Aorta (tissue), 5 donors: ENCODE measurements around the gene ARMC9. TPM values are rescaled to one million over a fixed set of nuclear protein-coding genes. Genes with fewer than 3 reads are reported as not detected.

Experiments used
- ATAC-seq: fragments of 200-7000 bp; cut with Tn5 transposase; one replicate; pipeline ENCODE4 v1.9.1; 2022; ENCODE audit warnings: moderate library complexity; ENCODE audit not compliant: low FRiP score
- DNase-seq, 2 donors: peaks; one replicate each; pipeline ENCODE4 v3.0.0-alpha.2; 2020
- H3K27ac ChIP-seq, 2 donors: one replicate each; pipeline ENCODE4 v1.5.1; 2013; ENCODE audit warnings: low read length in 2 of 2, mild to moderate bottlenecking in 2 of 2, moderate library complexity in 2 of 2, control low read depth in 1 of 2, inconsistent platforms in 1 of 2, low read depth in 1 of 2
- H3K27me3 ChIP-seq, 2 donors: one replicate each; pipeline ENCODE4 v1.6.1; 2013; ENCODE audit warnings: control low read depth in 1 of 2, low read length in 1 of 2, mild to moderate bottlenecking in 1 of 2, moderate library complexity in 1 of 2; ENCODE audit not compliant: insufficient read depth in 2 of 2, control insufficient read depth in 1 of 2
- H3K36me3 ChIP-seq, 2 donors: one replicate each; pipeline ENCODE4 v1.6.1; 2013; ENCODE audit warnings: control low read depth in 1 of 2, low read length in 1 of 2, mild to moderate bottlenecking in 1 of 2; ENCODE audit not compliant: insufficient read depth in 2 of 2, control insufficient read depth in 1 of 2
- H3K4me1 ChIP-seq, 2 donors: one replicate each; pipeline ENCODE4 v1.6.1; 2013; ENCODE audit warnings: low read length in 2 of 2, control low read depth in 1 of 2, mild to moderate bottlenecking in 1 of 2, moderate library complexity in 1 of 2; ENCODE audit not compliant: insufficient read depth in 2 of 2, control insufficient read depth in 1 of 2
- H3K4me3 ChIP-seq, 2 donors: one replicate each; pipeline ENCODE4 v1.5.1; 2013; ENCODE audit warnings: low read length in 2 of 2, control low read depth in 1 of 2, mild to moderate bottlenecking in 1 of 2
- H3K9me3 ChIP-seq: one replicate; pipeline ENCODE4 v1.6.1; 2013; ENCODE audit warnings: mild to moderate bottlenecking, low read length; ENCODE audit not compliant: control insufficient read depth
- WGBS, 2 donors: extraction: QIAGEN DNeasy Blood & Tissue Kit; methylation state at CpG; one replicate each; pipeline ENCODE4 v1.1.7; 2013; 5-methylcytosine and 5-hydroxymethylcytosine counted together
- intact Hi-C, 2 donors: fragments of 100-400 bp; cut with DNase I; formaldehyde crosslinking; loops; one replicate each; pipeline versions ENCODE4 v1.14.2 to v1.15.0; 2022
- polyA plus RNA-seq, 2 donors: library from polyadenylated mRNA; stranded (reverse); fragments of 200-250 nt; gene quantifications; one replicate each; pipeline ENCODE4 v1.2.3, GENCODE V29; 2013
- total RNA-seq, 2 donors: library from RNA; stranded (reverse); fragmentation: NEBNext Ultra II Directional; extraction: Animal tissue kit (Norgen Biotek cat#: 25700); gene quantifications; one replicate each; pipeline ENCODE4 v1.2.1, GENCODE V29; 2021
- donor health status: healthy with polysubstance abuse.
- donor health status: Bipolar disorder and iron deficiency.
- donor health status: DM: no; HTN: no; CAD: no.
- donor health status: DM: no; HTN: no; CAD: no.
- donor health status: DM: yes; HTN: yes; CAD: no.

Gene ARMC9
- total and polyA plus RNA-seq, 4 donors: 6.9 to 86.8 (median 30.6) TPM

DNA sequence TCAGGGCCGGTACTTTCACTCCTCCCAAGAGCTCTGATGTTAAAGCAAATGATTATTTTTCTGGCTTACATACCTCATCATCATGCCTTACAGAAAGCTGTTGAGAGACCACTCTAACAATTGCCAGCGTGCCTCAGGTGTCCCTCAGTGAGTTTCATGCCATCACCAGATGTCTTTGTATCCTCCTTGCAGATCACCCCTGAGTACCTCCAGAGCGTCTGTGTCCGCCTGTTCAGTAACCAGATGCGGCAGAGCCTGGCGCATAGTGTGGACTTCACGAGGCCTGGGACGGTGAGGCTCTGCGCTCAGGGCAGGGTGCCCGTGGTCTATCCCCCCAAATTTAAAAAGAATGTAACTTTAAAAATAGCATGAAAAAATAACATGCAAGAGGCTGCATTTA, 41.3 kb downstream of the ARMC9 start:
- 90 to 93% methylated on average over 10 of the region's 10 CpGs for WGBS, 2 donors
- Histone ChIP-seq H3K27me3 (no peaks in the 10 kb centered on the region), H3K9me3 (no peaks in the 10 kb centered on the region), H3K4me1 (no peaks in the 10 kb centered on the region), H3K27ac (no peak overlapping the region), H3K36me3 (peaks cover 0 to 13% of the 10 kb centered on the region in 2 donors), H3K4me3 (no peak overlapping the region)
- intact Hi-C loops: no loop called here
- ATAC-seq (no peak), DNase-seq (no peak)

DNA sequence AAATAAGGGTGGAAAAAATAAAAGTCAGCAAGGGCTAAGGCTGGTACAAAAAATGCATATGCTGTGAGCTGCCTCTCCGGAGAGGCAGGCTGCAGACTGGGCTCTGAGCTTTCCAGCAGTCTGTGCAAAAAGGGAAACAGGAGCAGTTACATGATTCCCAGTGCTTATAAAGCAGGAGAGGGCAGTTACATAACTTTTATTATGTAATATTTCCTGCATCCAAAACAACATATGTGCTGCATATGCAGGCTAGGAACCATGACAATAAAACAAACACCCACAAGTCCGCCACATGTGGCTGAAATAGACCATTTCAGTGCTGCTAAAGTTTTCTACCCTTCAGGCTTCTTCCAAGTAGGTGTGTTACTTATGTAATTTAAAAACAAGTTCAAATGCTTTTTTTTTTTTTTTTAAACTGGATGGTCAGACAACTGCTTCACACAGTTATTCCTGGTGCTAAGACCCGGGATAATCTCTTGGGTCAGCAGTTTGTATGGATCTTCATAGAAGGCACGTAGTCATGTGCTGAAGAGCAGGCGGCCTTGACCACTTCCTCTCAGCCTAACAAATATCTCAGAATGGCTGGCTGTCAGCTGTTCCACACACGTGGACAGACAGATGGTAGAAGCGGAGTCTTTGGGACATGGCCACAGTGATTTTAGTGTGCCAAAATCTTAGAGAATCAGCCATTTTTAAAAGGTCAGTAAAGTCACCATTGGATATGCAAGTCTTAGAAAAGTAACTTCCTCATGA, 43.5 kb downstream of the ARMC9 start:
- no peaks in the 10 kb centered on the region for H3K4me1 ChIP-seq
- no peak overlapping the region for H3K4me3 ChIP-seq
- ATAC-seq (no peak), DNase-seq (peak in 1 of 2 donors; percentile 82)
- no peaks in the 10 kb centered on the region for H3K27me3 ChIP-seq
- intact Hi-C loops: no loop called here
- H3K36me3 ChIP-seq: peaks cover 0 to 11% of the 10 kb centered on the region in 2 donors
- no peak overlapping the region for H3K27ac ChIP-seq
- WGBS, 2 donors: 86 to 88% methylated on average over 7 of the region's 7 CpGs
- no peaks in the 10 kb centered on the region for H3K9me3 ChIP-seq

DNA sequence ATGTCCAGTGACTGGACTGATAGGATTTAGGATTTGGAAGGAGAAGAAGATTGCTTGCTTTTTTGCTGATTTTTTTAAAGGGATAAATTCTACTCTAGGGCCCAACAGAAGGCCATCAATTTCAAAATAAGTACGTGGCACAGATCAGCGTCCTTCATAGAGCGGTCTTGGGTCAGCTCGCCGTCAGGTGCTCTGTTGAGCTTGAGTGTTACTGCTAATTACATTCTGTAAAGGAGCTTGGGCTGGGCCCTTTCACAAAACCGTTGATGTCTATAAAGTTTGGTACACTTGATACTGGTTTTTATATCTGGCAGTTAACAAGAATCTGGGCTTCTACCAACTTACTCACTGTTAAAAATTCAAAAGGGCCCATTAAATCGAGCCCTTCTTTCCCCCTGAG, 45.4 kb downstream of the ARMC9 start:
- DNase-seq (no peak), ATAC-seq (no peak)
- Histone ChIP-seq H3K4me3 (no peak overlapping the region), H3K9me3 (no peaks in the 10 kb centered on the region), H3K36me3 (peaks cover 0 to 10% of the 10 kb centered on the region in 2 donors), H3K27ac (no peak overlapping the region), H3K27me3 (no peaks in the 10 kb centered on the region), H3K4me1 (no peaks in the 10 kb centered on the region)
- 89 to 90% methylated on average over 7 of the region's 7 CpGs for WGBS, 2 donors
- intact Hi-C loops: no loop called here

DNA sequence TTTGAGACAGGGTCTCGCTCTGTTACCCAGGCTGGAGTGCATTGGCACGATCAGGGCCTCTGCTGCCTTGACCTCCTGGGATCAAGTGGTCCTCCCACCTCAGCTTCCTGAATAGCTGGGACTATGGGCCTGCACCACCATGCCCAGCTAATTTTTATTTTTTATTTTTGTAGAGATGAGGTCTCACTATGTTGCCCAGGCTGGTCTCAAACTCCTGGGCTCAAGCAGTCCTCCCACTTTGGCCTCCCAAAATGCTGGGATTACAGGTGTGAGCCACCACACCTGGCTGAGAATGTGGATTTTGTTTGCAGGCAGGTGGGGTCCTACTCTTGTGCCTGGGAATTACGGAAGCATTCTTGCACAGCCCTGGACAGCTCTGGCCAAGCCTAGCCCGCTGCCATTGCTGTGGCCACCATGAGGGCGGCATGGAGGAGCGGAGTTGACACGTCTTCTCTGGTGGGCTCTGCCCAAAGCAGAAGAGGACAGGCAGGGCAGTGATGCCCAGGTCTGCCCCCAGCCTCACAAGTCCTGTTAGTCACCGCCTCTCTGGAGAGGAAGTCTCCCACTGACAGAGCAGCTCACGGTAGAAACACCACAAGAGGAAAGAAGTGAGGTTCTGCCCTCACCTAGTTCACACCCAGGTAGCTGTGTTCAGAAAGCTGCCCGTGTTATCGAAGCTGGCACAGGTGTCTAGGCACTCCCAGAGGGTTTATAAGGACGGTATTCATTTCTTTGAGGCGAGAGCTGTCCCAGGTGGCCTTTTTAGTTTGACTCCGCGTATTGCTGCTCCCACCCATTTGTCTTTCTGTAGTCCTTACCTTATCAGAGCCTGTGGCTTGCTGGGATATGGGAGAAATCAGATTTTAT, 46.2 kb downstream of the ARMC9 start:
- intact Hi-C loops: no loop called here
- WGBS, 2 donors: 91 to 92% methylated on average over 15 of the region's 15 CpGs
- ATAC-seq: no peak

DNA sequence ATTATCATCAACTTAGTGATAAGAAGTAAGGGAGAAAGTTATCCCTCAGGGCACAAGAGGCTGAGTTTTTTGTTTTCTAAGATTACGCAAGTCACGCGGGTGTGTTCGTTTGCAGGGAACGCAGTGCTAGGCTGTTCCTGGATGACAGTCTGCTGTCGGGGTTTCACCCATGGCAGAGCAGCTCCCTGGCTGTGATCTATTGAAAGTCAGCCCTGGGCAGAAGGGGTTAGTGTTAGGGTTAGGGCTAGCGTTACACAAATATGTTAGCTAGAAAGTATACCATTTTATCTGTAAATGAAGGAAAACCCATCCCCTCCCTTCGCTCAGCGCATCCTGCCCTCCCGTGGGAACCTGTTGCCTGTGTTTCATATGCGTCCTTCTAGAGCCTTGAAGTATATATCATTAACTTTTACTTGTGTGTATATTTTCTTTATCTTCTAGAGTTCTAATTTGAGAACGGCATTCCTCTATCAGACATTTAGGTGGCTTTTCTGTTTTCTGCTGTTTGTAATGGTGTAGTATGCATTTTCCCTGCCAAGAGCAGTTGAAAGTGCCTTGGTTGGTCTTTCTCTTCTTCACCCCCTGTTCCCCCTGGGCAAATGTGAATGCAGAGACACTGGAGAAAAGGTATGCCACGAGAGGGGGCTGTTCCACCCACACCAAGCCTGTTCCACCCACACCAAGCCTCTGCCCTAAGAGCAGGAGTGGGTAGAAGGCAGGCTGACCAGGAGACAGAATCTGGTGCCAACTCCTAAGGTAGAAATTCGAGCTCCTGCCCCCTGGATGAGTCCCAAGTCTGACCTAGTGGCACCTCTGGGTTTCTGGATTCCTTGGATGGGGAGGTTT, 47.0 kb downstream of the ARMC9 start:
- intact Hi-C loops: no loop called here
- H3K4me1 ChIP-seq: no peaks in the 10 kb centered on the region
- no peaks in the 10 kb centered on the region for H3K27me3 ChIP-seq
- ATAC-seq (no peak), DNase-seq (no peak)
- peaks cover 0 to 2% of the 10 kb centered on the region in 2 donors for H3K36me3 ChIP-seq
- H3K27ac ChIP-seq: no peak overlapping the region
- no peak overlapping the region for H3K4me3 ChIP-seq
- 80 to 82% methylated on average over 14 of the region's 14 CpGs for WGBS, 2 donors
- H3K9me3 ChIP-seq: no peaks in the 10 kb centered on the region

More for the DNA sequence above, 46.2 kb downstream of the ARMC9 start:
- Histone ChIP-seq H3K27ac (no peak overlapping the region), H3K36me3 (peaks cover 0 to 5% of the 10 kb centered on the region in 2 donors), H3K4me1 (no peaks in the 10 kb centered on the region), H3K27me3 (no peaks in the 10 kb centered on the region), H3K9me3 (no peaks in the 10 kb centered on the region), H3K4me3 (no peak overlapping the region)
- DNase-seq: no peak

DNA sequence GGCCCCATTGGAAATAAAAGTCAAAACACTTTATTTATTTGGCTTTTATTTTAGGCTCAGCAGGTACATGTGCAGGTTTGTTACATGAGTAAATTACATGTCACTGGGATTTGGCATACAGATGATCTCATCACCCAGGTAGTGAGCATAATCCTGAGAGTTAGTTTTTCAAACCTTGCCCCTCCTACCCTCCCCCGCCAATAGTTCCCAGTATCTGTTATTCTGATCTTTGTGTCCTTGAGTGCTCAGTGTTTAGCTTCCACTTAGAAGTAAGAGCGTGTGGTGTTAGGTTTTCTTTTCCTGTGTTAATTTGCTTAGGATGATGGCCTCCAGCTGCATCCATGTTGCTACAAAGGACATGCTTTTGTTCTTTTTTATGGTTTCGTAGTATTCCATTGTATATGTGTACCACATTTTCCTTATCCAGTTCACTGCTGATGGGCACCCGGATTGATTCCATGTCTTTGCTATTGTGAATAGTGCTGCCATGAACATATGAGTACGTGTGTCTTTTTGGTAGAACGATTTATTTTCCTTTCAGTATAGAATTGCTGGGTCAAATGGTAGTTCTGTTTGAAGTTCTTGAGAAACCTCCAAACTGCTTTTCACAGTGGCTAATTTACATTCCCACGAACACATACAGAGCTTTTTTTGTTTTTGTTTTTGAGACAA, 47.9 kb downstream of the ARMC9 start:
- ATAC-seq: no peak
- DNase-seq: no peak
- intact Hi-C loops: no loop called here
- WGBS, 2 donors: 95 to 96% methylated on average over 7 of the region's 7 CpGs
- Histone ChIP-seq H3K27ac (no peak overlapping the region), H3K4me1 (no peaks in the 10 kb centered on the region), H3K27me3 (no peaks in the 10 kb centered on the region), H3K36me3 (peaks cover 0 to 2% of the 10 kb centered on the region in 2 donors), H3K9me3 (no peaks in the 10 kb centered on the region), H3K4me3 (no peak overlapping the region)

DNA sequence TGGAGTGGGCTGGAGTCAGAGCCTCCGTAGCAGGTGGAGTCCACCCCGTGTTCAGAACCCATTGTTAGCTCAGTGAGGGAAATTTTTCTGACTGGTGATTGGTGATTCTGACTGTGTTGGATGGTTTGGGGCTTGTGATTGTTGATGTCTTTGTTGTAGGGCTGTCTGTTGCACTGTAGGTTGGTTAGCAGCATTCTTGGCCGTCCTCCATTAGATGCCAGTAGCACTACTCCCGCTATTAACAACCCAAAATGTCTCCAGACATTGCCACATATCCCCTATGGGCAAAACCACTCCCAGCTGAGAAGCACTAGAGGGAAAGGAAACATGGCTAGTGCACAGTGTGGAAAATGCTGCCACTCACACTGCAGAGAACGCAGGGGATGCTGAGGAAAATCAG, 51.7 kb downstream of the ARMC9 start:
- Histone ChIP-seq H3K4me1 (no peaks in the 10 kb centered on the region), H3K27ac (no peak overlapping the region), H3K36me3 (peaks cover 0 to 2% of the 10 kb centered on the region in 2 donors), H3K9me3 (no peaks in the 10 kb centered on the region), H3K4me3 (no peak overlapping the region), H3K27me3 (no peaks in the 10 kb centered on the region)
- intact Hi-C loops: no loop called here
- no peak for DNase-seq
- 92% methylated on average over 5 of the region's 5 CpGs for WGBS, 2 donors
- no peak for ATAC-seq

DNA sequence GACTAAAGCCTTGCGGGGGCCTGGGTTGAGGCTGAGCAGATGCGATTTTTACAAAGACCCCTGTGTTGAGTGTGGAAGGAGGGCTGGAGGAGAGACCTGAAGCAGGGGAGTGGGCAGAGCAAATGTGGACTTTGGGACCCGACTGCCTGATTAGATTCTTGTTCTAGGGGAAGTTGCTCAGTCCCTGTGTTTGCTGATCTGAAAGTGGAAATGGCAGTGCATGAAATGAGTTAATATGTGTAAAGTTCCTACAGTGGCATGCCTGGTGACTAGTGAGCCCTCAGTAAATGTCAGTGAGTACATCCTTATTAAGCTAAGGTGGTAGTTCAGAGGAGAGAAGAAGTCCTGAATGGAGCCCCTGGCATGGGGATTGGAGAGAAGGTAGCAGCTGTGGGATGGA, 52.3 kb downstream of the ARMC9 start:
- no peaks in the 10 kb centered on the region for H3K27me3 ChIP-seq
- H3K9me3 ChIP-seq: no peaks in the 10 kb centered on the region
- no peaks in the 10 kb centered on the region for H3K4me1 ChIP-seq
- ATAC-seq (no peak), DNase-seq (no peak)
- intact Hi-C loops: no loop called here
- H3K36me3 ChIP-seq: peaks cover 0 to 2% of the 10 kb centered on the region in 2 donors
- H3K4me3 ChIP-seq: no peak overlapping the region
- 87 to 95% methylated on average over 3 of the region's 3 CpGs for WGBS, 2 donors
- H3K27ac ChIP-seq: no peak overlapping the region
